ENCODE measurements around the gene MED15.

GRCh38 chr22:20524004-20524481 is 16.6 kb downstream of the MED15 start:
- TF ChIP-seq CTCF (IDR thresholded peaks at IDR 0.05 in 2 of 3, conservative IDR thresholded peaks at IDR 0.05 in 1 of 3; ENCODE audit: control insufficient read depth in 2 of 3, extremely low read depth in 1 of 3, insufficient read depth in 1 of 3, low read depth in 3 of 3, low read length in 3 of 3): no peak
- no peak for TF ChIP-seq EZH2 (IDR thresholded peaks at IDR 0.05; ENCODE audit: borderline replicate concordance, control insufficient read depth, low read depth, low read length)
- TF ChIP-seq CHD1 (IDR thresholded peaks at IDR 0.05; ENCODE audit: low read depth, low read length): no peak
- TF ChIP-seq CREB1 (IDR thresholded peaks at IDR 0.05; ENCODE audit: low read depth): no peak
- TF ChIP-seq SP1 (IDR thresholded peaks at IDR 0.05; ENCODE audit: low read depth, low read length): no peak
- TF ChIP-seq MXI1 (IDR thresholded peaks at IDR 0.05; ENCODE audit: low read depth, low read length): no peak
- no peak for TF ChIP-seq GABPA (IDR thresholded peaks at IDR 0.05; ENCODE audit: low read depth)
- peak in 1 of 2 experiments; percentile 30; a peak in 1 of 4 replicates for TF ChIP-seq IKZF2 (IDR thresholded peaks at IDR 0.05)

Measured in GM12878 (cell line).